ENCODE measurements around the gene STAG1.
"Not testable (repeated sequence)": the region's sequence is repeated elsewhere in the genome, so short reads cannot be mapped to it uniquely, and the experiment has no call there.

DNA sequence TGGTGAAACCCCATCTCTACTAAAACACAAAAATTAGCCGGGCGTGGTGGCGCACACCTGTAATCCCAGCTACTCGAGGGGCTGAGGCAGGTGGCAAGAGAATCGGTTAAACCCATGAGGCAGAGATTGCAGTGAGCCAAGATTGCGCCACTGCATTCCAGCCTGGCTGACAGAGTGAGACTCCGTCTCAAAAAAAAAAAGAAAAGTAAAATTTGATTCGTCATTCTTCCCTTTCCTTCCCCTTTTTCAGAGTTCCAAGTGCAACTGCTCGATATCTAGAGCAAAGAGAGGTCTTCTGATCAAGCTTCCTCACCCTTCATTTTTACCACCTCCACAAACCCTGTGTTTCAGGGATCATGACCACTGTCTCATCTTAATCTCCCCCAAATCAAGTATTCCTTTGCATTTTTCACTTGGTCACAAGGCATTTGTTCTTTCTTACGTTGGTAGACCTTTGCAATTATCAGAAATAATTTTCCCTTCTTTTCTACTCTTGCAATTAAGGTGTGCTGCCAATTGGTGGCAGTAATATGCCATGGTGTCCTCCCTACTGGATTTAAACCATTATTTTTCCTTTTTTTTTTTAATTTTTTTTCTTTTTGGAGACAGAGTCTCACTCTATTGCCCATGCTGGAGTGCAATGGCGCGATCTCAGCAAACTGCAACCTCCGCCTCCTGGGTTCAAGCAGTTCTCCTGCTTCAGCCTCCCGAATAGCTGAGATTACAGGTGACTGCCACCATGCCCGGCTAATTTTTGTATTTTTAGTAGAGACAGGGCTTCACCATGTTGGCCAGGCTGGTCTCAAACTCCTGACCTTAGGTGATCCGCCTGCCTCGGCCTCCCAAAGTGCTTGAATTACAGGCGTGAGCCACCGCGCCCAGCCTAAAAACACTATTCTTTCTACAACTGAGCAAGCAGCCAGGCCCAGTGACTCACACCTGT is 6.3 kb upstream of the STAG1 start:
- TF ChIP-seq EZH2 (IDR thresholded peaks at IDR 0.05; ENCODE audit: borderline replicate concordance, low read length) = not testable (repeated sequence)
- TF ChIP-seq, protein P1, sequence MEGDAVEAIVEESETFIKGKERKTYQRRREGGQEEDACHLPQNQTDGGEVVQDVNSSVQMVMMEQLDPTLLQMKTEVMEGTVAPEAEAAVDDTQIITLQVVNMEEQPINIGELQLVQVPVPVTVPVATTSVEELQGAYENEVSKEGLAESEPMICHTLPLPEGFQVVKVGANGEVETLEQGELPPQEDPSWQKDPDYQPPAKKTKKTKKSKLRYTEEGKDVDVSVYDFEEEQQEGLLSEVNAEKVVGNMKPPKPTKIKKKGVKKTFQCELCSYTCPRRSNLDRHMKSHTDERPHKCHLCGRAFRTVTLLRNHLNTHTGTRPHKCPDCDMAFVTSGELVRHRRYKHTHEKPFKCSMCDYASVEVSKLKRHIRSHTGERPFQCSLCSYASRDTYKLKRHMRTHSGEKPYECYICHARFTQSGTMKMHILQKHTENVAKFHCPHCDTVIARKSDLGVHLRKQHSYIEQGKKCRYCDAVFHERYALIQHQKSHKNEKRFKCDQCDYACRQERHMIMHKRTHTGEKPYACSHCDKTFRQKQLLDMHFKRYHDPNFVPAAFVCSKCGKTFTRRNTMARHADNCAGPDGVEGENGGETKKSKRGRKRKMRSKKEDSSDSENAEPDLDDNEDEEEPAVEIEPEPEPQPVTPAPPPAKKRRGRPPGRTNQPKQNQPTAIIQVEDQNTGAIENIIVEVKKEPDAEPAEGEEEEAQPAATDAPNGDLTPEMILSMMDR (conservative IDR thresholded peaks at IDR 0.05 in 1 of 2, IDR thresholded peaks at IDR 0.05 in 1 of 2; ENCODE audit: extremely low read depth in 1 of 2, insufficient read depth in 1 of 2, low read depth in 1 of 2, low read length in 2 of 2) = peak; percentile 59 to 70

Data from mammary epithelial cell (primary cell).